ENCODE measurements around the gene POU3F1.

GRCh38 chr1:38000529-38001455 is 45.8 kb downstream of the POU3F1 start:
- TF ChIP-seq CTCF (conservative IDR thresholded peaks at IDR 0.05) = no peak
- TF ChIP-seq ZFX (IDR thresholded peaks at IDR 0.05) = no peak

Data from C4-2B (cell line).